ENCODE measurements around the gene CIB4. TPM values are rescaled to one million over a fixed set of nuclear protein-coding genes. Genes with fewer than 3 reads are reported as not detected.

CIB4 gene
- total RNA-seq, 1 donor from 2014 or later = not detected

GRCh38 chr2:26633993-26634595 lies 7.1 kb downstream of the CIB4 start:
- H3K9me3 Mint-ChIP-seq = no peaks in the 10 kb centered on the region
- no peak for DNase-seq (ENCODE audit: low read depth, low spot score)
- no peaks in the 10 kb centered on the region for H3K27me3 Mint-ChIP-seq (ENCODE audit: low read depth)
- TF ChIP-seq, protein P1, sequence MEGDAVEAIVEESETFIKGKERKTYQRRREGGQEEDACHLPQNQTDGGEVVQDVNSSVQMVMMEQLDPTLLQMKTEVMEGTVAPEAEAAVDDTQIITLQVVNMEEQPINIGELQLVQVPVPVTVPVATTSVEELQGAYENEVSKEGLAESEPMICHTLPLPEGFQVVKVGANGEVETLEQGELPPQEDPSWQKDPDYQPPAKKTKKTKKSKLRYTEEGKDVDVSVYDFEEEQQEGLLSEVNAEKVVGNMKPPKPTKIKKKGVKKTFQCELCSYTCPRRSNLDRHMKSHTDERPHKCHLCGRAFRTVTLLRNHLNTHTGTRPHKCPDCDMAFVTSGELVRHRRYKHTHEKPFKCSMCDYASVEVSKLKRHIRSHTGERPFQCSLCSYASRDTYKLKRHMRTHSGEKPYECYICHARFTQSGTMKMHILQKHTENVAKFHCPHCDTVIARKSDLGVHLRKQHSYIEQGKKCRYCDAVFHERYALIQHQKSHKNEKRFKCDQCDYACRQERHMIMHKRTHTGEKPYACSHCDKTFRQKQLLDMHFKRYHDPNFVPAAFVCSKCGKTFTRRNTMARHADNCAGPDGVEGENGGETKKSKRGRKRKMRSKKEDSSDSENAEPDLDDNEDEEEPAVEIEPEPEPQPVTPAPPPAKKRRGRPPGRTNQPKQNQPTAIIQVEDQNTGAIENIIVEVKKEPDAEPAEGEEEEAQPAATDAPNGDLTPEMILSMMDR (conservative IDR thresholded peaks at IDR 0.05) = no peak
- no peak overlapping the region for H3K4me3 Mint-ChIP-seq
- no peak overlapping the region for H3K27ac Mint-ChIP-seq (ENCODE audit: unreplicated experiment)
- H3K36me3 Mint-ChIP-seq (ENCODE audit: low read depth) = no peaks in the 10 kb centered on the region
- H3K4me1 Mint-ChIP-seq = peaks cover 7% of the 10 kb centered on the region

- no peaks in the 10 kb centered on the region for H3K27me3 Mint-ChIP-seq (ENCODE audit: low read depth)
- no peak overlapping the region for H3K4me3 Mint-ChIP-seq
- DNase-seq (ENCODE audit: low read depth, low spot score) = no peak
- no peak overlapping the region for H3K27ac Mint-ChIP-seq (ENCODE audit: unreplicated experiment)
- H3K9me3 Mint-ChIP-seq = no peaks in the 10 kb centered on the region
- TF ChIP-seq, protein P1 (conservative IDR thresholded peaks at IDR 0.05) = no peak
- H3K4me1 Mint-ChIP-seq = peaks cover 7% of the 10 kb centered on the region
- H3K36me3 Mint-ChIP-seq (ENCODE audit: low read depth) = no peaks in the 10 kb centered on the region
Observed at GRCh38 chr2:26633351-26633945, 7.7 kb downstream of the CIB4 start.

DNA sequence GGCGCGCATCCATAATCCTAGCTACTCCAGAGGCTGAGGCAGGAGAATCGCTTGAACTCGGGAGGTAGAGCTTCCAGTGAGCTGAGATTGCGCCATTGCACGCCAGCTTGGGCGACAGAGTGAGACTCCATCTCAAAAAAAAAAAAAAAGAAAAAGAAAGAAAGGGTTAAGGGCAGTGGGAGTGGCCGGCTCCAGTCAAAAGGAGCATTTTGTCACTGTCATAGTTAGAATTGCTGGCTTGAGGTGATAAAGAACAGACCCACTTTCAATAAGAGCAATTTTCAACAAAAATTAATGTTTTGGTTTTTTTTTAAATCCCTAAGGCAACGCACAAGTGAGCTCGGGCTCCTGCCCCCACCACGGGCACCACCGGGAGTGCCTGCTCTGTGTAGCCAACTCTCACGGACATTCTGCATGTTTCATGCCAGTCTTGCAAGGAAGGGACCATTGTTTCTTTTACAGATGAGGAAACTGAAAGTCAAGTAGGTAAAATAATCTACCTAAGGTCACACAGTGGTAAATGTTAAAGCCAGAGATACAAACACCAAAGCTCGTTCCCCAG lies 8.5 kb downstream of the CIB4 start:
- no peak for DNase-seq (ENCODE audit: low read depth, low spot score)
- TF ChIP-seq, protein P1 (conservative IDR thresholded peaks at IDR 0.05) = no peak
- Mint-ChIP-seq H3K27ac (ENCODE audit: unreplicated experiment) (no peak overlapping the region), H3K4me3 (no peak overlapping the region), H3K36me3 (ENCODE audit: low read depth) (no peaks in the 10 kb centered on the region), H3K27me3 (ENCODE audit: low read depth) (no peaks in the 10 kb centered on the region), H3K4me1 (peaks cover 11% of the 10 kb centered on the region), H3K9me3 (no peaks in the 10 kb centered on the region)

GRCh38 chr2:26631401-26632170 lies 9.6 kb downstream of the CIB4 start:
- DNase-seq (ENCODE audit: low read depth, low spot score) = no peak
- Mint-ChIP-seq H3K27me3 (ENCODE audit: low read depth) (no peaks in the 10 kb centered on the region), H3K4me1 (peaks cover 12% of the 10 kb centered on the region), H3K4me3 (no peak overlapping the region), H3K27ac (ENCODE audit: unreplicated experiment) (no peak overlapping the region), H3K9me3 (no peaks in the 10 kb centered on the region), H3K36me3 (ENCODE audit: low read depth) (no peaks in the 10 kb centered on the region)
- TF ChIP-seq, protein P1 (conservative IDR thresholded peaks at IDR 0.05) = no peak

DNA sequence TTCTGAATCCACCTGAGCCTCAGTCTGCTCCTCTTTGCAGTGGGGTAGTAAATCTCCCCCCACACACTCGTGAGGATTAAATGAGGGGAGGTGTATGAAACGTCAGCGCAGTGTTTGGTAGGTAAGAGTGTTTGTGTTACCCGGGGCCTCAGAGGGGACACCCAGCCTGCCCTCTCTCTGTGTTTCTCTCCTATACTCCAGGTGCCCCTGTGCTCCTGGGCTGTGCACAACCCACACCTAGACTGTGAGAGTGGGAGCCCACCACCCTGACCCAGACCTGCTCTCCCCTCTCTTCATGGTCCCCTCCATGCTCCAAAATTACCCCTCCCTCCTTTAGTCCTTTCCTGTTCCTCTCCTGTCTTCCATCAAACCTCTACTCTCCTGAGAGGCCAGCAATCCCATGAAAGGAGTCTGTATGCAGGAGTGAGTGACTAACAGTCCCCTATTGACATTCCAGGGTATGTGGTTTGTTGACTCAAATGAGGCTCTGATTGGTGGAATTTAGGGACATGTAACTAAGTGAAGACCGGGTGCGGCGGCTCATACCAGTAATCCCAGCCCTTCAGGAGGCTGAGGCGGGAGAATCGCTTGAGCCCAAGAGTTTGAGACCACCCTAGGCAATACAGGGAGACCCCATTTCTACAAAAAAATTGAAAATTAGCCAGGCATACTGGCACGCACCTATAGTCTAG lies 10.4 kb downstream of the CIB4 start:
- TF ChIP-seq, protein P1 (conservative IDR thresholded peaks at IDR 0.05) = no peak
- DNase-seq (ENCODE audit: low read depth, low spot score) = no peak

More for the DNA sequence above, 10.4 kb downstream of the CIB4 start:
- H3K4me1 Mint-ChIP-seq = peaks cover 12% of the 10 kb centered on the region
- H3K9me3 Mint-ChIP-seq = peaks cover 4% of the 10 kb centered on the region
- H3K27me3 Mint-ChIP-seq (ENCODE audit: low read depth) = no peaks in the 10 kb centered on the region
- H3K36me3 Mint-ChIP-seq (ENCODE audit: low read depth) = no peaks in the 10 kb centered on the region
- H3K27ac Mint-ChIP-seq (ENCODE audit: unreplicated experiment) = no peak overlapping the region
- H3K4me3 Mint-ChIP-seq = no peak overlapping the region

All from neural crest cell (in vitro differentiated cells).